HepG2 (cell line): Measurements from ENCODE around the gene B3GNT8.

ENCODE experiments used
- CTCF ChIP-seq: sonication (generic); formaldehyde crosslinking; IDR thresholded peaks from 2 replicates; pipeline ENCODE4 v1.5.0; 2020; ENCODE audit warnings: mild to moderate bottlenecking, missing genetic modification reagents, moderate library complexity
- NR2F6 ChIP-seq, 2 experiments: IDR thresholded peaks; 2 replicates each; pipeline ENCODE4 v1.6.1; 2016; ENCODE audit warnings: antibody characterized with exemption in 1 of 2, mild to moderate bottlenecking in 1 of 2
- NR3C1 ChIP-seq: sonication (generic); formaldehyde crosslinking; IDR thresholded peaks from 2 replicates; pipeline ENCODE4 v1.4.0; 2020; ENCODE audit warnings: missing genetic modification reagents
- TAF1 ChIP-seq: sonication (generic); formaldehyde crosslinking; IDR thresholded peaks from 2 replicates; pipeline ENCODE4 v1.4.0; 2020; ENCODE audit warnings: missing genetic modification reagents
- ZBTB43 ChIP-seq: sonication (generic); formaldehyde crosslinking; conservative IDR thresholded peaks from 2 replicates; pipeline ENCODE4 v1.4.0; 2020; ENCODE audit warnings: missing genetic modification reagents
- ZBTB7A ChIP-seq: sonication (generic); formaldehyde crosslinking; IDR thresholded peaks from 2 replicates; pipeline ENCODE4 v1.8.0; 2022; ENCODE audit warnings: mild to moderate bottlenecking, missing genetic modification reagents
- ZNF337 ChIP-seq: sonication (generic); formaldehyde crosslinking; IDR thresholded peaks from 2 replicates; pipeline ENCODE4 v1.5.1; 2020; ENCODE audit warnings: missing genetic modification reagents, low read depth, mild to moderate bottlenecking, borderline replicate concordance

DNA sequence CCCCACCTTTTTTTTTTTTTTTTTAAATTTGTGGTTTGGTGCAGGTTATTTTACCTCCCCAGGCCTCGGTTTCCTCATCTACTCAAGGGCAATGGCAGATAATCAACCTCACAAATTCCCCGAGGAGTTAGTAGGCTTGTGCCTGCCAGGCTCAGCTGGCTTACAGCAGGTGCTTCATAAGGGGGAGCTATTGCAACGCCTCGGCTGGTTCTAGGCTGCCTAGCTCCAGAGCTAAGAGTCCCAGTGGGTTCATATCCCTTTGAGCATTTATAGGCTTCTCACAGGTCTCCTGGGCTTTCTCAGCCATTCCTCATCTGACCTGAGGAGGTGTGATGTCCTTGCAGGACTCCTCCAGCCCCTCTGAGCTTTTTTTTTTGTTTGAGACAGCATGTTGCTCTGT is 18.9 kb downstream of the B3GNT8 start:
- TF ChIP-seq CTCF (CRISPR knock-in tag) (peak; percentile 17; the same call in 1 of the 2 replicates), ZBTB43 (no peak), NR2F6 (IDR thresholded peaks at IDR 0.05) (no peak), NR2F6 (CRISPR knock-in tag; IDR thresholded peaks at IDR 0.05) (no peak), ZBTB7A (CRISPR knock-in tag) (no peak), NR3C1 (no peak), ZNF337 (CRISPR knock-in tag) (no peak), TAF1 (CRISPR knock-in tag) (no peak)
